Body of pancreas (tissue), 4 donors: ENCODE results near the gene FBXL5. TPM values are rescaled to one million over a fixed set of nuclear protein-coding genes. Genes with fewer than 3 reads are reported as not detected.

Source experiments
- ATAC-seq: fragments of 150-250 bp; one replicate; pipeline ENCODE4 v1.9.1; 2016
- DNase-seq, 4 donors: peaks; one replicate each; pipeline ENCODE4 v3.0.0-alpha.2; 2019
- H3K27ac ChIP-seq, 4 donors: fragments of 200-600 bp; sonication (generic); 1 replicate in 3 of 4; 2 replicates in 1 of 4; pipeline versions ENCODE4 v1.5.1 to v1.6.1; 2016 to 2019; ENCODE audit warnings: mild to moderate bottlenecking in 1 of 4, mixed read lengths in 1 of 4, moderate library complexity in 1 of 4
- H3K27me3 ChIP-seq, 2 donors: fragments of 200-600 bp; sonication (generic); one replicate each; pipeline ENCODE4 v1.6.0; 2016; ENCODE audit warnings: mild to moderate bottlenecking in 1 of 2
- H3K36me3 ChIP-seq, 2 donors: fragments of 200-600 bp; sonication (generic); replicated peaks in 1 of 2; 2 replicates each; pipeline ENCODE4 v1.5.1; 2016; ENCODE audit warnings: low read depth in 2 of 2; ENCODE audit not compliant: insufficient read depth in 1 of 2
- H3K4me1 ChIP-seq: fragments of 200-600 bp; sonication (generic); one replicate; pipeline ENCODE4 v1.6.0; 2016
- H3K4me3 ChIP-seq, 2 donors: fragments of 200-600 bp; sonication (generic); 1 replicate in 1 of 2; 2 replicates in 1 of 2; pipeline ENCODE4 v1.5.1; 2016 to 2019
- H3K9me3 ChIP-seq, 3 donors: fragments of 200-600 bp; sonication (generic); 1 replicate in 2 of 3; 2 replicates in 1 of 3; pipeline ENCODE4 v1.5.1; 2016
- POLR2A ChIP-seq, 3 donors: fragments of 450-650 bp; IDR thresholded peaks; one replicate each; pipeline ENCODE4 v1.6.1; 2016; ENCODE audit warnings: antibody characterized with exemption in 3 of 3, mild to moderate bottlenecking in 2 of 3
- WGBS, 2 donors: methylation state at CpG; one replicate each; pipeline ENCODE4 v1.1.5; 2017; 5-methylcytosine and 5-hydroxymethylcytosine counted together
- intact Hi-C: fragments of 100-400 bp; cut with DNase I; formaldehyde crosslinking; loops from one replicate; pipeline ENCODE4 v1.15.1; 2023
- total RNA-seq, 2 donors: library from RNA; depleted of rRNA; stranded (reverse); fragments of >200 nt; gene quantifications; one replicate each; pipeline ENCODE4 v1.1.0, GENCODE V29; 2016
- TF ChIP-seq, protein P1 (sequence below), 7 experiments: fragments of 450-650 bp in 4 of 7; fragments of 200-600 bp in 3 of 7; sonication (generic) in 3 of 7; IDR thresholded peaks; one replicate each; pipeline ENCODE4 v1.5.1; 2016 to 2019; ENCODE audit warnings: antibody characterized with exemption in 7 of 7

The FBXL5 gene, protein sequence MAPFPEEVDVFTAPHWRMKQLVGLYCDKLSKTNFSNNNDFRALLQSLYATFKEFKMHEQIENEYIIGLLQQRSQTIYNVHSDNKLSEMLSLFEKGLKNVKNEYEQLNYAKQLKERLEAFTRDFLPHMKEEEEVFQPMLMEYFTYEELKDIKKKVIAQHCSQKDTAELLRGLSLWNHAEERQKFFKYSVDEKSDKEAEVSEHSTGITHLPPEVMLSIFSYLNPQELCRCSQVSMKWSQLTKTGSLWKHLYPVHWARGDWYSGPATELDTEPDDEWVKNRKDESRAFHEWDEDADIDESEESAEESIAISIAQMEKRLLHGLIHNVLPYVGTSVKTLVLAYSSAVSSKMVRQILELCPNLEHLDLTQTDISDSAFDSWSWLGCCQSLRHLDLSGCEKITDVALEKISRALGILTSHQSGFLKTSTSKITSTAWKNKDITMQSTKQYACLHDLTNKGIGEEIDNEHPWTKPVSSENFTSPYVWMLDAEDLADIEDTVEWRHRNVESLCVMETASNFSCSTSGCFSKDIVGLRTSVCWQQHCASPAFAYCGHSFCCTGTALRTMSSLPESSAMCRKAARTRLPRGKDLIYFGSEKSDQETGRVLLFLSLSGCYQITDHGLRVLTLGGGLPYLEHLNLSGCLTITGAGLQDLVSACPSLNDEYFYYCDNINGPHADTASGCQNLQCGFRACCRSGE
- 10 to 100 TPM; 52.4 to 56.0 TPM for total RNA-seq

DNA sequence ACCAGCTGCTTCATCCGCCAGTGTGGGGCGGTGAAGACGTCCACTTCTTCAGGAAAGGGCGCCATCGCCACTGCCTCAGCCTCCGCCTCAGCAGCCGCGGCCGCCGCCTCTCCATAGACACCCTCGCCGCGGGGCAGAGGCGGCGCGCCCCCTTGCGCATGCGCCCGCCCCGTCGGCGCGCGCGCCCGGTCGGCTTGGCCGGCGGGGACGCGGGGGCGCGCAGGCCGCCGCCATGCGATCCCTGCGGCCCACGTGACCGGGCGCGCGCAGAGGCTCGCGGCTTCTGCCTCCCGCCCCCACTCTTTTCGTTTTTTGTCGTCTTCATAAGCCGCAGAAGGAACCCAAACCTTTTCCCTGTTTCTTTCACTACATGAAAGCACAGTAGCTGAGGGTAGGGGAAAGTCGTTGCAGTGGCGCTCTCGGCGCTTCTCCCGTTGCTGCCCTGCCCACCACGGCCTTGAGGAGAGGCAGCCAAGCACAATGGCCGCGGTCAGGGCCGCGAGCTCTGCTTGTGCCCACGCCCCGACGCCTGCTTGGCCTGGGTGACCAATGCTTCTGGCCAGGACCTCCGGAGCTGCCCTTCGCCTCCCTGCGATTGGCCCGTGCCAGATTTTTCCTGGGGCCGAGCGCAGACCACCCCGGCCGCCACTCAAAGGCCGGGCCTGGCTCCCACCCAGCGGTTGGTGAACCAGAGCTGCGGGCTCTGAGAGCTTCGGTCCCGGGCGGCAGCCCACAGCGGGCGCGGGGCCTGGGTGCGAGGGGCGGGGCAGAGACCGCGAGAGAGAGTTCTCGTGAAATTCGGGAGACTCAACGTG, at the start of gene FBXL5:
FBXL5 (minus strand) TSS at position 135 of the 815 bp plus-strand sequence; CDS start at position 65, 70 bp downstream.
- intact Hi-C loops = no loop called here
- Histone ChIP-seq H3K4me1 (peaks cover 46% of the 10 kb centered on the region), H3K9me3 (no peaks in the 10 kb centered on the region), H3K27me3 (no peaks in the 10 kb centered on the region), H3K4me3 (peak within 1 kb of the TSS; percentile 18 to 63), H3K27ac (peak within 1 kb of the TSS; percentile 90 to 100 (median 95)), H3K36me3 (no peaks in the 10 kb centered on the region)
- peak; percentile 82 to 87 (median 82) for TF ChIP-seq POLR2A (IDR thresholded peaks at IDR 0.05)
- TF ChIP-seq, protein P1, sequence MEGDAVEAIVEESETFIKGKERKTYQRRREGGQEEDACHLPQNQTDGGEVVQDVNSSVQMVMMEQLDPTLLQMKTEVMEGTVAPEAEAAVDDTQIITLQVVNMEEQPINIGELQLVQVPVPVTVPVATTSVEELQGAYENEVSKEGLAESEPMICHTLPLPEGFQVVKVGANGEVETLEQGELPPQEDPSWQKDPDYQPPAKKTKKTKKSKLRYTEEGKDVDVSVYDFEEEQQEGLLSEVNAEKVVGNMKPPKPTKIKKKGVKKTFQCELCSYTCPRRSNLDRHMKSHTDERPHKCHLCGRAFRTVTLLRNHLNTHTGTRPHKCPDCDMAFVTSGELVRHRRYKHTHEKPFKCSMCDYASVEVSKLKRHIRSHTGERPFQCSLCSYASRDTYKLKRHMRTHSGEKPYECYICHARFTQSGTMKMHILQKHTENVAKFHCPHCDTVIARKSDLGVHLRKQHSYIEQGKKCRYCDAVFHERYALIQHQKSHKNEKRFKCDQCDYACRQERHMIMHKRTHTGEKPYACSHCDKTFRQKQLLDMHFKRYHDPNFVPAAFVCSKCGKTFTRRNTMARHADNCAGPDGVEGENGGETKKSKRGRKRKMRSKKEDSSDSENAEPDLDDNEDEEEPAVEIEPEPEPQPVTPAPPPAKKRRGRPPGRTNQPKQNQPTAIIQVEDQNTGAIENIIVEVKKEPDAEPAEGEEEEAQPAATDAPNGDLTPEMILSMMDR (IDR thresholded peaks at IDR 0.05) = peak in 2 of 7 experiments; percentile 25 to 33
- 2% methylated on average over 56 to 85 of the region's 85 CpGs for WGBS, 2 donors
- DNase-seq = peak; percentile 74 to 84 (median 77)
- ATAC-seq = peak; percentile 95

DNA sequence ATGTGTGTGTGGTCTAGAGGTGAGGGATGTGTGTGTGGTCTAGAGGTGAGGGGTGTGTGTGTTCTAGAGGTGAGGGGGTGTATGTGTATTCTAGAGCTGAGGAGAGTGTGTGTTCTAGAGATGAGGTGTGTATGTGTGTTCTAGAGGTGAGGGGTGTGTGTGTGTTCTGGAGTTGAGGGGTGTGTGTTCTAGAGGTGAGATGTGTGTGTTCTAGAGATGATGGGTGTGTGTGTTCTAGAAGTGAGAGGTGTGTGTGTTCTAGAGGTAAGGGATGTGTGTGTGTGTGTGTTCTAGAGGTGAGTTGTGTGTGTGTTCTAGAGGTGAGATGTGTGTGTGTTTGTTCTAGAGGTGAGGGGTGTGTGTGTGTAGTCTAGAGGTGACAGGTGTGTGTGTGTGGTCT, 49.0 kb upstream of the FBXL5 start:
- Histone ChIP-seq H3K9me3 (no peaks in the 10 kb centered on the region), H3K4me3 (no peak overlapping the region), H3K27ac (no peak overlapping the region), H3K4me1 (peaks cover 7% of the 10 kb centered on the region), H3K36me3 (no peaks in the 10 kb centered on the region), H3K27me3 (no peaks in the 10 kb centered on the region)
- intact Hi-C loops = no loop called here
- DNase-seq = no peak
- no peak for ATAC-seq
- TF ChIP-seq, protein P1 (IDR thresholded peaks at IDR 0.05) = no peak
- no peak for TF ChIP-seq POLR2A (IDR thresholded peaks at IDR 0.05)

DNA sequence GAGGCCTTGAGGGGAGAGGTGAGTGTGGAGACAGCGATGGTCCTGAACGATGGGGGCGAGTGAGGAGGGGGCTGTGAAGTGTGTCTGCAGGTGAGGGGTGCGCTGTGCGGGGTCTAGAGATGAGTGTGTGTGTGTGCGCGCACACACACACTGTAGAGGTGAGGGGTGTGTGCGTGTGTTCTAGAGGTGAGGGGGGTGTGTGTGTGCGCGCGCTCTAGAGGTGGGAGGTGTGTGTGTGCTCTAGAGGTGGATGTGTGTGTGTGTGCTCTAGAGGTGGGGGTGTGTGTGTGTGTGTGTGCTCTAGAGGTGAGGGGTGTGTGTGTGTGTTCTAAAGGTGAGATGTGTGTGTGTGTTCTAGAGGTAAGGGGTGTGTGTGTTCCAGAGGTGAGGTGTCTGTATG, 48.3 kb upstream of the FBXL5 start:
- 85 to 87% methylated on average over 11 of the region's 11 CpGs for WGBS, 2 donors
- Histone ChIP-seq H3K4me3 (no peak overlapping the region), H3K27me3 (no peaks in the 10 kb centered on the region), H3K27ac (no peak overlapping the region), H3K9me3 (no peaks in the 10 kb centered on the region), H3K36me3 (no peaks in the 10 kb centered on the region), H3K4me1 (peaks cover 7% of the 10 kb centered on the region)
- DNase-seq (no peak), ATAC-seq (peak; percentile 9)
- no peak for TF ChIP-seq POLR2A (IDR thresholded peaks at IDR 0.05)
- TF ChIP-seq, protein P1 (IDR thresholded peaks at IDR 0.05) = no peak
- intact Hi-C loops = no loop called here

DNA sequence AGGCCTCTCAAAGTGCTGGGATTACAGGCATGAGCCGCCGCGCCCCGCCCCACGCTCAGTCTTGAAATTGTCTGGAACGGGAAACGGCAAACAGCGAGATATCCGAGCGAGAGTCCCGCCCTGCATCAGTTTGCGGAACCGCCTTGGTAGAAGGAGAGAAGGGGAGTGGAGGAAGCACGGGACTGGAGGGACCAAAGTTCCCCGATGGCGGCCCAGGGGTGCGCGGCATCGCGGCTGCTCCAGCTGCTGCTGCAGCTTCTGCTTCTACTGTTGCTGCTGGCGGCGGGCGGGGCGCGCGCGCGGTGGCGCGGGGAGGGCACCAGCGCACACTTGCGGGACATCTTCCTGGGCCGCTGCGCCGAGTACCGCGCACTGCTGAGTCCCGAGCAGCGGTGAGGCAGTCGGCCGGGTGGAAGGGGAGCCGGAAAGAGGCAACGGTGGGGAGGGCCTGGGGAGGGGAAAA, 47.8 kb upstream of the FBXL5 start, which contains the start of gene BST1:
BST1 (plus strand) TSS at position 125 of the 463 bp plus-strand sequence; CDS start at position 205, 80 bp downstream.
- peaks cover 7% of the 10 kb centered on the region for H3K4me1 ChIP-seq
- DNase-seq = peak; percentile 32 to 65 (median 45)
- peak in 1 of 3 donors; percentile 25 for TF ChIP-seq POLR2A (IDR thresholded peaks at IDR 0.05)
- TF ChIP-seq, protein P1 (IDR thresholded peaks at IDR 0.05) = no peak
- H3K27ac ChIP-seq = no peak within 1 kb of the TSS
- no peaks in the 10 kb centered on the region for H3K36me3 ChIP-seq
- H3K9me3 ChIP-seq = no peaks in the 10 kb centered on the region
- 2 to 3% methylated on average over 11 to 43 of the region's 43 CpGs for WGBS, 2 donors
- peak; percentile 64 for ATAC-seq
- no peaks in the 10 kb centered on the region for H3K27me3 ChIP-seq
- intact Hi-C loops = no loop called here
- peak within 1 kb of the TSS in 1 of 2 donors; percentile 26 for H3K4me3 ChIP-seq
